ENCODE results near the gene OLIG1. TPM values are rescaled to one million over a fixed set of nuclear protein-coding genes. Genes with fewer than 3 reads are reported as not detected.

OLIG1 gene
- total and polyA plus RNA-seq, 2 of the 8 experiments (the other 6 are each of a cell fraction or from before 2014, with no cell fraction given): 0.65 to 1.2 TPM

Other genes with a start within 250 kb of the OLIG1 start
- gene OLIG2, start 44.2 kb upstream of the OLIG1 start, total RNA-seq (2021; fragmentation: NEBNext Ultra II Directional; extraction: Animal tissue kit (Norgen Biotek cat#: 25700)): 0.11 TPM in 1 of 2 replicates, not detected in the other
- 0.79 and 0.93 TPM in 2 replicates for gene OLIG2, start 44.2 kb upstream of the OLIG1 start, polyA plus RNA-seq (2011; rRNA removed)
- gene IFNAR2, start 159.8 kb downstream of the OLIG1 start, total RNA-seq (2021; fragmentation: NEBNext Ultra II Directional; extraction: Animal tissue kit (Norgen Biotek cat#: 25700)): 13.9 and 16.1 TPM in 2 replicates
- 8.6 and 12.2 TPM in 2 replicates for gene IFNAR2, start 159.8 kb downstream of the OLIG1 start, polyA plus RNA-seq (2011; rRNA removed)
- 2.5 and 3.2 TPM in 2 replicates for gene IL10RB, start 196.2 kb downstream of the OLIG1 start, total RNA-seq (2021; fragmentation: NEBNext Ultra II Directional; extraction: Animal tissue kit (Norgen Biotek cat#: 25700))
- 2.7 and 2.9 TPM in 2 replicates for gene IL10RB, start 196.2 kb downstream of the OLIG1 start, polyA plus RNA-seq (2011; rRNA removed)

All from H1 (cell line).